ENCODE results near the gene PHEX.

The PHEX gene

GRCh38 chrX:22063284-22063683 lies 31.2 kb downstream of the PHEX start:
- Mint-ChIP-seq H3K4me1 (peaks cover 42% of the 10 kb centered on the region), H3K4me3 (peak overlapping the region; percentile 14), H3K27ac (no peak overlapping the region), H3K9me3 (no peaks in the 10 kb centered on the region), H3K36me3 (peaks cover 5% of the 10 kb centered on the region)
- DNase-seq (ENCODE audit: low spot score in 2 of 2) (no peak), ATAC-seq (peak; percentile 68)

- no peak overlapping the region for H3K27ac Mint-ChIP-seq
- peaks cover 10% of the 10 kb centered on the region for H3K4me1 Mint-ChIP-seq
- no peaks in the 10 kb centered on the region for H3K36me3 Mint-ChIP-seq
- no peaks in the 10 kb centered on the region for H3K9me3 Mint-ChIP-seq
- ATAC-seq = no peak
- DNase-seq (ENCODE audit: low spot score in 2 of 2) = no peak
- no peak overlapping the region for H3K4me3 Mint-ChIP-seq
These were observed 37.5 kb downstream of the PHEX start for GRCh38 chrX:22069586-22069985.

DNA sequence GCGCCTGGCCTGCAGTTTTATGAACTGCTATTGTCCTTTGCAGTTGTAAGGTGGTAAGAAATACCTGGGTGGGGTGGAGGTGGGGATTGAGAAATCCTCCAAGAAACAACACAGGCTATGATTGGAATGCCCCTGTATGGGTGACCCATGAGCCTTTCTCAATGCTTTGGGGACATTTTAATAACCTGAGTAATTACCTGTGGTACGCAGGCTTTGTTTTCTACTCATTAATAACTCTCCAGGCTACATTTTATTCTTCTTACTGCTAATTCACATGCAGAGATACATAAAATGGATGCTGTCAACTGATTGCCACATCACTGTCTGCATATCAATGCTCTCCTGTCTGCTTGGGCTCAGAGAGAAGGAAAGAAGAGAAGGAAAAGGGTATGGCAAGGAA lies 41.8 kb downstream of the PHEX start:
- DNase-seq (ENCODE audit: low spot score in 2 of 2) = no peak
- Mint-ChIP-seq H3K4me3 (no peak overlapping the region), H3K9me3 (no peaks in the 10 kb centered on the region), H3K4me1 (no peaks in the 10 kb centered on the region), H3K27ac (no peak overlapping the region), H3K36me3 (no peaks in the 10 kb centered on the region)
- no peak for ATAC-seq

- H3K4me1 Mint-ChIP-seq = peaks cover 5% of the 10 kb centered on the region
- H3K4me3 Mint-ChIP-seq = no peak overlapping the region
- H3K27ac Mint-ChIP-seq = no peak overlapping the region
- no peaks in the 10 kb centered on the region for H3K9me3 Mint-ChIP-seq
- DNase-seq (ENCODE audit: low spot score in 2 of 2) = no peak
- ATAC-seq = no peak
- no peaks in the 10 kb centered on the region for H3K36me3 Mint-ChIP-seq
These were observed 46.0 kb downstream of the PHEX start for GRCh38 chrX:22078117-22078516.

- ATAC-seq = no peak
These were observed 49.5 kb downstream of the PHEX start for GRCh38 chrX:22081475-22082092.

DNA sequence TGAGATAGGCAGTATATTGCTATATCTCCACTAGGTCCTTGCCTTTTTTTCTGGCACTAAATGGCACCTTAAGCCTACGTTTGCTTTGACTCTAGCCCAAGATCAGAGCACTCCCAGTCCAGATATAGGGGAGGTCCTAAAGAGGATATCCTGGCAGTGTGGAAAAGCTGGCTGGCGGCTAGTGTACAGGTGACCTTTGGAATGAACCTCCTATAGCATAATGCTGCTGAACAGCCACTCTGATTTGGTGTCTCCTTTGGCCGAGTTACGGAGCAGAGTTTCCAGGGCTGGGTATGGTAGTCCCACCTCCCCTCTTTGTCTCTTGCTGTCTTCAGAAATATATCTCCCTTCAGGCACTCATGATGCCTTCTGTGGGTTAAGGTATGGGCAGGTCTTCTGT lies 53.9 kb downstream of the PHEX start:
- no peak for DNase-seq (ENCODE audit: low spot score in 2 of 2)
- Mint-ChIP-seq H3K36me3 (no peaks in the 10 kb centered on the region), H3K27ac (no peak overlapping the region), H3K4me1 (peaks cover 5% of the 10 kb centered on the region), H3K4me3 (no peak overlapping the region), H3K9me3 (no peaks in the 10 kb centered on the region)
- no peak for ATAC-seq

More at GRCh38 chrX:22081475-22082092, 49.5 kb downstream of the PHEX start:
- peak; percentile 17 to 57 for DNase-seq (ENCODE audit: low spot score in 2 of 2)
- Mint-ChIP-seq H3K36me3 (no peaks in the 10 kb centered on the region), H3K9me3 (no peaks in the 10 kb centered on the region), H3K27ac (no peak overlapping the region), H3K4me1 (peaks cover 5% of the 10 kb centered on the region), H3K4me3 (no peak overlapping the region)

GRCh38 chrX:22087011-22087557 lies 55.0 kb downstream of the PHEX start:
- H3K9me3 Mint-ChIP-seq = no peaks in the 10 kb centered on the region
- no peak overlapping the region for H3K4me3 Mint-ChIP-seq
- no peak overlapping the region for H3K27ac Mint-ChIP-seq
- DNase-seq (ENCODE audit: low spot score in 2 of 2) = no peak
- H3K36me3 Mint-ChIP-seq = no peaks in the 10 kb centered on the region
- H3K4me1 Mint-ChIP-seq = no peaks in the 10 kb centered on the region
- ATAC-seq = no peak

- no peak overlapping the region for H3K4me3 Mint-ChIP-seq
- no peak for DNase-seq (ENCODE audit: low spot score in 2 of 2)
- H3K27ac Mint-ChIP-seq = no peak overlapping the region
- H3K36me3 Mint-ChIP-seq = no peaks in the 10 kb centered on the region
- no peak for ATAC-seq
- no peaks in the 10 kb centered on the region for H3K9me3 Mint-ChIP-seq
- H3K4me1 Mint-ChIP-seq = no peaks in the 10 kb centered on the region
These were observed 56.2 kb downstream of the PHEX start for GRCh38 chrX:22088326-22088725.

DNA sequence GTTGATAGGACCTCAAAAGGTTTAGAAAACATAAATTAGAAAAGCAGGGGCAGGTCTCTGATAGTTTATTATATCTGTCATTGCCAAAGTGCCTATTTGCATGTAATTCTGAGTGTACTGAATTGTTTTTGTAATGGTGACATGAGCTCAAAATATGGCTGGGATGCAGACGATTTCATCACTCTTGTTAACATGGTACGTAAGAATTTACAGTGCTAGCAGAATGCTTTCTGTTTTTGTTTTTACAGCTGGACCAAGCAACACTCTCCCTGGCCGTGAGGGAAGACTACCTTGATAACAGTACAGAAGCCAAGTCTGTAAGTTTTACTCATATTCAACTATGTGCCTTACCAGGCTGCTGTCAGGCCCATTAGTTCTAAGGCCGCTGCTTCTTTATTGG lies 58.1 kb downstream of the PHEX start:
- Mint-ChIP-seq H3K9me3 (no peaks in the 10 kb centered on the region), H3K36me3 (no peaks in the 10 kb centered on the region), H3K27ac (no peak overlapping the region), H3K4me3 (no peak overlapping the region), H3K4me1 (no peaks in the 10 kb centered on the region)
- no peak for ATAC-seq
- DNase-seq (ENCODE audit: low spot score in 2 of 2) = no peak

GRCh38 chrX:22093550-22093949 lies 61.4 kb downstream of the PHEX start:
- DNase-seq (ENCODE audit: low spot score in 2 of 2) = no peak
- no peaks in the 10 kb centered on the region for H3K36me3 Mint-ChIP-seq
- H3K9me3 Mint-ChIP-seq = no peaks in the 10 kb centered on the region
- no peak overlapping the region for H3K4me3 Mint-ChIP-seq
- no peak for ATAC-seq
- H3K4me1 Mint-ChIP-seq = no peaks in the 10 kb centered on the region
- no peak overlapping the region for H3K27ac Mint-ChIP-seq

GRCh38 chrX:22095286-22095685 lies 63.2 kb downstream of the PHEX start:
- DNase-seq (ENCODE audit: low spot score in 2 of 2) (no peak), ATAC-seq (no peak)

GRCh38 chrX:22095856-22096255 lies 63.7 kb downstream of the PHEX start:
- no peak for ATAC-seq
- Mint-ChIP-seq H3K4me3 (no peak overlapping the region), H3K9me3 (no peaks in the 10 kb centered on the region), H3K36me3 (no peaks in the 10 kb centered on the region), H3K27ac (no peak overlapping the region), H3K4me1 (no peaks in the 10 kb centered on the region)
- no peak for DNase-seq (ENCODE audit: low spot score in 2 of 2)

More at GRCh38 chrX:22095286-22095685, 63.2 kb downstream of the PHEX start:
- no peaks in the 10 kb centered on the region for H3K9me3 Mint-ChIP-seq
- H3K4me3 Mint-ChIP-seq = no peak overlapping the region
- H3K4me1 Mint-ChIP-seq = no peaks in the 10 kb centered on the region
- no peaks in the 10 kb centered on the region for H3K36me3 Mint-ChIP-seq
- no peak overlapping the region for H3K27ac Mint-ChIP-seq

- Mint-ChIP-seq H3K36me3 (no peaks in the 10 kb centered on the region), H3K4me1 (no peaks in the 10 kb centered on the region), H3K4me3 (no peak overlapping the region), H3K9me3 (no peaks in the 10 kb centered on the region), H3K27ac (no peak overlapping the region)
- ATAC-seq (no peak), DNase-seq (ENCODE audit: low spot score in 2 of 2) (no peak)
These were observed 65.0 kb downstream of the PHEX start for GRCh38 chrX:22097012-22097694.

DNA sequence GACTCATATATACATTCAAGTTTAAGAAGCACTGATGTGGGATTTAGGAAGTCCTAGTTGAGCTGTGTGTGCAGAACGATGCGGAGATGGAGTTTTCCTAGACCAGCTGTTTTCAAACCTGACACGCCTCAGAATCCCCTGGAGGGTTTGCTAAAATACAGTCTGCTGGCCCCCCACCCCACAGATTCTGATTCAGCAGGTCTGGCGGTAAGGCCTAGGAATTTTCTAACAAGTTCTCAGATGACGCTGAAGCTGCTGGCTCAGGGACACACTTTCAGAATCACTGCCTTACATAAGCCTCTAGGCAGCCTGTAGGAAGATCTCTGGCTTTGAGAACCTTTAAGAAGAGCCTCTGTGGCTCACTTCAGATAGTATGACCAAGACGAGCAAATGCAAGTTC lies 73.1 kb downstream of the PHEX start:
- no peaks in the 10 kb centered on the region for H3K36me3 Mint-ChIP-seq
- H3K4me1 Mint-ChIP-seq = no peaks in the 10 kb centered on the region
- DNase-seq (ENCODE audit: low spot score in 2 of 2) = no peak
- ATAC-seq = no peak
- H3K9me3 Mint-ChIP-seq = no peaks in the 10 kb centered on the region
- H3K4me3 Mint-ChIP-seq = no peak overlapping the region
- no peak overlapping the region for H3K27ac Mint-ChIP-seq

GRCh38 chrX:22105971-22106370 lies 73.8 kb downstream of the PHEX start:
- H3K27ac Mint-ChIP-seq = no peak overlapping the region
- no peaks in the 10 kb centered on the region for H3K4me1 Mint-ChIP-seq
- H3K36me3 Mint-ChIP-seq = no peaks in the 10 kb centered on the region
- DNase-seq (ENCODE audit: low spot score in 2 of 2) (no peak), ATAC-seq (no peak)
- H3K9me3 Mint-ChIP-seq = no peaks in the 10 kb centered on the region
- H3K4me3 Mint-ChIP-seq = no peak overlapping the region

DNA sequence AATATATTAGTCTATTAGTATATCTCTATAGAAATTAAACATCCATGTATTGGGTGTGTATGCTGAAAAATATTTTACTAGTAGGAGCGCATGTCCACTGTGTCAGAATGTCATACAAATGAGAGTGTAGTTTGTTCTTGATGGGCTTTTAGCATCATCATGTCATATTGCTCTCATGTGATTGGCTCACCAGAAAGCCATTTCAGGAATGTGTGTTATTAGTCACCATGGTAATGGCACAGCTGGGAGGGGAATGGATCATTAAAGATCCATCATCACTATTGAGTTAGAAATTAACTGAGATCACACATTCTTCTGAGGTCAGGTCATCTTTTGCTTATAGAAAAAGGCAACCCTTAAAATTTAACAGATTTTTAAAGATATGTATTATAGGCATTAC lies 77.3 kb downstream of the PHEX start:
- ATAC-seq = no peak
- no peak overlapping the region for H3K4me3 Mint-ChIP-seq
- H3K27ac Mint-ChIP-seq = no peak overlapping the region
- H3K36me3 Mint-ChIP-seq = no peaks in the 10 kb centered on the region
- H3K9me3 Mint-ChIP-seq = no peaks in the 10 kb centered on the region
- DNase-seq (ENCODE audit: low spot score in 2 of 2) = no peak
- H3K4me1 Mint-ChIP-seq = no peaks in the 10 kb centered on the region
